Retinal pigment epithelial cell (primary cell): ENCODE measurements around the gene SNX25.
"Not testable (repeated sequence)": the region's sequence is repeated elsewhere in the genome, so short reads cannot be mapped to it uniquely, and the experiment has no call there.

Experiments used
- DNase-seq: peaks from one replicate; pipeline ENCODE4 v3.0.0-alpha.2; 2010; ENCODE audit warnings: low read depth
- H3K4me3 ChIP-seq: 2 replicates; pipeline ENCODE4 v1.5.1; 2011; ENCODE audit warnings: mild to moderate bottlenecking, low read length, control low read depth, moderate library complexity
- CTCF ChIP-seq: conservative IDR thresholded peaks from 2 replicates; pipeline ENCODE4 v1.5.1; 2011; ENCODE audit warnings: low read depth, low read length, control low read depth, inconsistent platforms

Gene SNX25

DNA sequence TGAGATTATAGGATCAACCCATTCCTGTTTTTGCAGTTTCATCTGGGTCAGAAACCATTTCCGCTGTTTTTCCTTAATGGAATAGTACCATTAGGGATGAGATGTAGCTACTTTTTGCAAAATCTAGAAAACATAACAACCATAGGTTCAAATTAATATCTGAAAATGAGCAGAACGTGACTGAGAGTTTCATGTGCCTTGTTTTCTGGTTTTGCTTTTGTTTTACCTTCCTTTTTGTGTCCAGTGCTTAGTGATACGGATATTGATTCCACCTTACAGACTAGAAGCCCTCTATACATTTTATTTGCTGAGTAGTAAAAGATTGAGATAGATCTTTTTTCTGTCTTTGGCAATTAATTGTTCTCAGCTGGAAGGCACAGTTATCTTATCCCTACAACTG, 46.5 kb downstream of the SNX25 start:
- DNase-seq = no peak
- TF ChIP-seq CTCF = no peak
- H3K4me3 ChIP-seq = no peak overlapping the region

DNA sequence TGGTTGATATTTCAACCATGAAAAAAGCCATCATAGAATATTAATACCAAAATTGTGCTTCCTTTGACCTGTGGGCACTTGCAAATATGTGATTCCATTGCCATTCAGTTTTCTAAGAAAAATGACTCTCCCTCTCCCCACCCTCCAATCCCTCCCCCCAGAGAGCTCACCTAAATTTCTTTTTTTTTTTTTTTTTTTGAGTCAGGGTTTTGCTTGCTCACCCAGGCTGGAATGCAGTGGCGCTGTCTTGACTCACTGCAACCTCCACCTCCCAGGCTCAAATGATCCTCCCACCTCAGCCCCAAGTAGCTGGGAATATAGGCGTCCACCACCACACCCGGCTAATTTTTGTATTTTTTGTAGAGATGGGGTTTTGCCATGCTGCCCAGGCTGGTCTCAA, 47.0 kb downstream of the SNX25 start:
- no peak for TF ChIP-seq CTCF
- H3K4me3 ChIP-seq = no peak overlapping the region
- no peak for DNase-seq

DNA sequence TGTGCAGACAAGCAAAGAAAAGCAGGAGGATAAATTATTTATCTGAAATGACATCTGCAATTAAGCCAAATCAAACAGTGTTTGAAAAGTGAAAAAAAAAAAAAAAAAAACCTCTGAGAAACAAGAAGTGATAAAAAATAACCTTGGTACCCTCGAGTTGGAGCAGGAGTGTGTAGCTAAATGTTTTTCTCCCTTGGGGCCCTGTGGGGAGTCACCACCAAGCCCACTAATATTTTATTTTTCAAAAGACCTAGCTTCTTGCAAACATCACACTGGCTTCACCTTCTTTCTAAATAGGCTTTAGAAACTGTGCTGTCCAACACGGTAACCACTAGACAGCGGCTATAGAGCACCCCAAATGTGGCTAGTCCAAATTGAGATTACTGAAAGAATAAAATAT, 47.7 kb downstream of the SNX25 start:
- DNase-seq = no peak

DNA sequence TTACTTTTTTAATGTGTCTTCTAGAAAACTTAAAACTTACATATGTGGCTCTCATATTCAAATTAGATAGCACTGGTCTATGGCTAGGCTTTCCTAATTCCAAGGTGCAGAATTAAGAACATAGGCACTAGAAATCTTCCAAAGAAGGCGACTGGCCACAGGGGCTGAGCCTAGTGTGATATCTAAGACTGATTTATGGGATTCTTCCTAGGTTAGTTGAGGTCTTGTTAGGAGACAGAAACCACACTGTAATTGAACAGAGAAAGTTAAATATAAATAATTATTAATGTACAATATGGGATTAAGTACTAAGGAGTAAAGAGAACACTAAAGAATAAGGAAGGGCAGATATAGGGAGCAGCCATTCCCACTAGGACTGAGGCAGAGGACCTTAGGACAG, 48.3 kb downstream of the SNX25 start:
- no peak for TF ChIP-seq CTCF
- no peak for DNase-seq
- H3K4me3 ChIP-seq = no peak overlapping the region

More for the DNA sequence above, 47.7 kb downstream of the SNX25 start:
- no peak for TF ChIP-seq CTCF
- no peak overlapping the region for H3K4me3 ChIP-seq

GRCh38 chr4:185258741-185259140, 49.3 kb downstream of the SNX25 start:
- not testable (repeated sequence) for H3K4me3 ChIP-seq, DNase-seq

DNA sequence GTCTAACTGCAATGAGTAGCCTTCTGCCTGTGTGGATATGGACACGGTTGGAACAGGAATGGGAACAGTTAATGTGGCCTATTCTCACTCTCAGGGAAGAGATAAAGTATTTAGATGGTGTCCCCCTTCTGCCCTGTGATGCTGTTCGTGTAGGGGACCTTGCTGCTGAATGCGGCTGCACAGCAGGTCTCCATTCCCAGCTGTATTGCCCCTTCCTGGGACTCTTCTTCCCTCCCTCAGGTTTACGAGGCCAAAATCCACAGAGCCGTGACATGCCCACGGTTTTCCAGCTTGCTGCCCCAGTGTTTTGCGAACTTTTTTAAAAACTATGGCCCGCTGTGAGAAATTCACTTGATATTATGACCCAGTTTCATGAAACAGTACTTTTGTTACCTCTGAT, 50.3 kb downstream of the SNX25 start:
- no peak for TF ChIP-seq CTCF
- no peak for DNase-seq
- H3K4me3 ChIP-seq = no peak overlapping the region

DNA sequence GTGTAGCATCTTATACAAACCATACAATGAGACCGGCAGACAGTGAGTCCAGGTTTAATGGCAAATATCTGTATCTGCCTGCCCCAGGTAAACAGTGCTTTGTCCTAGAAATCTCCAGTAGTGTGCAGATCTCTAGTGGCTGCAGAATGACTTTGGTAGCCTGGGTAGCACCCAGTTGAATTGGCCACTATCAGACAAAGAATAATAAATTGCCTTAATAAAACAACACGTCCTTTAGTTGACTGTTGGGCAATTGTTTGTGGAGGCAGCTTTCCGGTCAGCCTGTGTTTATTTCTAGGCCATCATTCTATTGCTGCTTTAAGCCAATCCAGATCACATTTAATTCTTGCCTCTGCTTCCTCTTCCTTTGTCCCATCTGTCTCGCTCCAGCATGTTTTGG, 52.5 kb downstream of the SNX25 start:
- TF ChIP-seq CTCF = no peak
- H3K4me3 ChIP-seq = no peak overlapping the region
- no peak for DNase-seq

DNA sequence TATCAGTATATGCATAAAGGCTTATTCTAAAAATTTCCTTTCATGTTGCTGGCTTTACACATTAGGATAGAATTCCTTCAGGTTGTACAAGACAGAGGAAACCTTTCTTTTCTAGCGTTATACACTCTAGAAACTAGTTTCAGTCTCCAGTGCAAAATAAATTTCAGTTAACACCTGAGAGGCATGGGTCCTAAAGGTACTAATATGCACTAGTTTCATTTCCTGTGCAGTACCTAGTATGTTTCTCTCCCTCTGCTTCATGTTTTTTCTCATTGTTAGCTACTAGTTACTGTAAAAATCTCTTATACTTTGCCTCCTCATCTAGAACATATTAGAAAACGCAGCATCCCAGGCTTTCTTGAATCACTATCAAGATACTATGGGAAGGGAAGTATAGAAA, 54.0 kb downstream of the SNX25 start:
- TF ChIP-seq CTCF = no peak
- no peak overlapping the region for H3K4me3 ChIP-seq
- DNase-seq = no peak
